SU-DHL-6 (cell line): ENCODE results near the gene SNED1.

ENCODE experiments used
- EZH2phosphoT487 ChIP-seq: fragments of 200-600 bp; sonication (generic), shearing (Covaris generic); conservative IDR thresholded peaks from 2 replicates; pipeline ENCODE4 v1.6.1; 2018; ENCODE audit warnings: mild to moderate bottlenecking, antibody characterized with exemption, low read length, moderate library complexity, mixed read lengths
- TF ChIP-seq, protein P1 (sequence below): fragments of 200-600 bp; sonication (generic); IDR thresholded peaks from one replicate; pipeline ENCODE4 v1.5.1; 2017; ENCODE audit warnings: antibody characterized with exemption, mild to moderate bottlenecking, low read length, moderate library complexity; ENCODE audit not compliant: insufficient read depth, poor library complexity, severe bottlenecking

DNA sequence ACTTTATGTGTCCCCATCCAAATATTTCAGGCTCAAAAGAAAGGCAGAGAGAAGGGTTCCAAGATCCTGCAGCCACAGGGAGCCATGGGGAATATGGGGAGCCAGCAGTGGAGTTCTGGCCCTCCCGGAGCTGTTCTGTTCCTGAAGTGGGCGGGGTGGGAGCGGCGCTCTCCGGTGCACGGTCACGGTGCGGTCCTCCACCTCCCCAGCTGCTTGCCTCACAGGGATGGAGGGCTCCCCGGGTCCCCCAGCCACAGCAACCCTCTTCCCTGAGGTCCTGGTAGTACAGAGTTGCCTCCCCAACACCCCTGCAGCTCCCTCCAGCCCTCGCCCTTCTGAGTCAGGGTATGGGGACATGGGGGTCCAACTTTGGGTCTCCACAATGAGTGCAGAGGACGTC, 26.2 kb upstream of the SNED1 start:
- TF ChIP-seq, protein P1, sequence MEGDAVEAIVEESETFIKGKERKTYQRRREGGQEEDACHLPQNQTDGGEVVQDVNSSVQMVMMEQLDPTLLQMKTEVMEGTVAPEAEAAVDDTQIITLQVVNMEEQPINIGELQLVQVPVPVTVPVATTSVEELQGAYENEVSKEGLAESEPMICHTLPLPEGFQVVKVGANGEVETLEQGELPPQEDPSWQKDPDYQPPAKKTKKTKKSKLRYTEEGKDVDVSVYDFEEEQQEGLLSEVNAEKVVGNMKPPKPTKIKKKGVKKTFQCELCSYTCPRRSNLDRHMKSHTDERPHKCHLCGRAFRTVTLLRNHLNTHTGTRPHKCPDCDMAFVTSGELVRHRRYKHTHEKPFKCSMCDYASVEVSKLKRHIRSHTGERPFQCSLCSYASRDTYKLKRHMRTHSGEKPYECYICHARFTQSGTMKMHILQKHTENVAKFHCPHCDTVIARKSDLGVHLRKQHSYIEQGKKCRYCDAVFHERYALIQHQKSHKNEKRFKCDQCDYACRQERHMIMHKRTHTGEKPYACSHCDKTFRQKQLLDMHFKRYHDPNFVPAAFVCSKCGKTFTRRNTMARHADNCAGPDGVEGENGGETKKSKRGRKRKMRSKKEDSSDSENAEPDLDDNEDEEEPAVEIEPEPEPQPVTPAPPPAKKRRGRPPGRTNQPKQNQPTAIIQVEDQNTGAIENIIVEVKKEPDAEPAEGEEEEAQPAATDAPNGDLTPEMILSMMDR: no peak
- TF ChIP-seq EZH2phosphoT487: no peak
